ENCODE data around the gene GALR3. TPM values are rescaled to one million over a fixed set of nuclear protein-coding genes. Genes with fewer than 3 reads are reported as not detected.
A peak's percentile ranks its signal among the peaks of the same experiment; 100 is the strongest.

GALR3 gene
- total and polyA plus RNA-seq, 2 experiments from 2014 or later = 1.0 TPM; not detected in 1

DNA sequence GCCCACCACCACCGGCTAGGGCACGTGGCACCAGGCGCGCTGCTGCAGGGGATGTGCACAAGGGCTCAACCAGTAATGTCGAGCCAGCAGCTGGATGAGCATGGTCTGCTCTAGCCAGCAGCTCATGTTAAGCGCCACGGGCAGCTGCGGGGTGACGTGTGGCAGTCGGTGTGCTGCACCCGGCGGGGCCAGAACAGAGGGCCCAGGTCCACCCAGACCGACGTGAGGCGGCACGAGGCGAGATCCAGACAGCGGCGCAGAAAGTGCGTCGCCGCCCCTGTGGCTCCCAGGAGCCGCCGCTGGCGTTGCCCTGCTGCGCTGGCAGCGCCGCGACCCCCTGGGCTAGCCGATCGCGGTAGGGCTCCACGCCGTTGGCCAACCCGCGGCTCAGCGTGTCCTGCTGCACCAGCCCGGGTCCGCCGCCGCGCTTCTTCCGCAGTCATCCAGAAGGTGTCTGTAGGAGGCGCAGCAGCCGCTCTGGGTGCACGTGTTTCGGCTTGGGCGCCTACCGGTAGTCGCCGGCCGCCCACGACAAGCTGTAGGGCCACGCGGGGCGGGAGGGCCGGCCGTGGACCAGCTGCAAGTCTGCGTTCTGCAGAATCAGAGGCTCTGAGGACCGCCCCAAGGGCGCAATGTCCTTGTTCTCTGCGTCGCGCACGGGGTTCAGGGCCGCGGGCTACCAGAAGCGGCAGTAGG lies 4.6 kb upstream of the GALR3 start:
- Histone ChIP-seq H3K4me3 (peak overlapping the region; percentile 10), H3K27ac (peak overlapping the region; percentile 86), H3K4me1 (ENCODE audit: low read depth) (peaks cover 3% of the 10 kb centered on the region), H3K36me3 (peaks cover 10% of the 10 kb centered on the region), H3K27me3 (peaks cover 23% of the 10 kb centered on the region), H3K9me3 (ENCODE audit: low read depth) (no peaks in the 10 kb centered on the region)
- TF ChIP-seq, protein P1, sequence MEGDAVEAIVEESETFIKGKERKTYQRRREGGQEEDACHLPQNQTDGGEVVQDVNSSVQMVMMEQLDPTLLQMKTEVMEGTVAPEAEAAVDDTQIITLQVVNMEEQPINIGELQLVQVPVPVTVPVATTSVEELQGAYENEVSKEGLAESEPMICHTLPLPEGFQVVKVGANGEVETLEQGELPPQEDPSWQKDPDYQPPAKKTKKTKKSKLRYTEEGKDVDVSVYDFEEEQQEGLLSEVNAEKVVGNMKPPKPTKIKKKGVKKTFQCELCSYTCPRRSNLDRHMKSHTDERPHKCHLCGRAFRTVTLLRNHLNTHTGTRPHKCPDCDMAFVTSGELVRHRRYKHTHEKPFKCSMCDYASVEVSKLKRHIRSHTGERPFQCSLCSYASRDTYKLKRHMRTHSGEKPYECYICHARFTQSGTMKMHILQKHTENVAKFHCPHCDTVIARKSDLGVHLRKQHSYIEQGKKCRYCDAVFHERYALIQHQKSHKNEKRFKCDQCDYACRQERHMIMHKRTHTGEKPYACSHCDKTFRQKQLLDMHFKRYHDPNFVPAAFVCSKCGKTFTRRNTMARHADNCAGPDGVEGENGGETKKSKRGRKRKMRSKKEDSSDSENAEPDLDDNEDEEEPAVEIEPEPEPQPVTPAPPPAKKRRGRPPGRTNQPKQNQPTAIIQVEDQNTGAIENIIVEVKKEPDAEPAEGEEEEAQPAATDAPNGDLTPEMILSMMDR (IDR thresholded peaks at IDR 0.05; ENCODE audit: low read depth, low read length) = peak; percentile 42
- DNase-seq (ENCODE audit: low read depth in 1 of 2, low spot score in 1 of 2) = peak; percentile 65 to 73

DNA sequence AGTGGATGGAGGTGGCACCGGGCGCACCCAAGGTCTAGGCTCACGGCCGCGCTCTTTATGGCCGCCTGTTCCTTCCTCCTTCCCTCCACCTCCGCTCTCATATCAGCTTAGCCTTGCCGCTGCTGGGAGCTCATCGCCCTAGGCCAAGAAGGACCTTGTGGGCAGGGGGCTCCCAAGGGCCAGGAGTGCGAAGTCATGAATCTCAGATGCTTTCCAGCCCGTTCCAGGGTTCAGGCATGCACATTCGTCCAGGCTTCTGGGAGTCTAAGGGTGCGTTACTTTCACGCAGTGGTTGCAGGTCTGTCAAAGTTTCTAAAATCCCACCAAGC lies 4.1 kb upstream of the GALR3 start:
- TF ChIP-seq, protein P1 (IDR thresholded peaks at IDR 0.05; ENCODE audit: low read depth, low read length) = no peak
- Histone ChIP-seq H3K9me3 (ENCODE audit: low read depth) (no peaks in the 10 kb centered on the region), H3K4me3 (no peak overlapping the region), H3K4me1 (ENCODE audit: low read depth) (peaks cover 3% of the 10 kb centered on the region), H3K36me3 (peaks cover 10% of the 10 kb centered on the region), H3K27ac (no peak overlapping the region), H3K27me3 (peaks cover 28% of the 10 kb centered on the region)
- DNase-seq (ENCODE audit: low read depth in 1 of 2, low spot score in 1 of 2) = no peak

DNA sequence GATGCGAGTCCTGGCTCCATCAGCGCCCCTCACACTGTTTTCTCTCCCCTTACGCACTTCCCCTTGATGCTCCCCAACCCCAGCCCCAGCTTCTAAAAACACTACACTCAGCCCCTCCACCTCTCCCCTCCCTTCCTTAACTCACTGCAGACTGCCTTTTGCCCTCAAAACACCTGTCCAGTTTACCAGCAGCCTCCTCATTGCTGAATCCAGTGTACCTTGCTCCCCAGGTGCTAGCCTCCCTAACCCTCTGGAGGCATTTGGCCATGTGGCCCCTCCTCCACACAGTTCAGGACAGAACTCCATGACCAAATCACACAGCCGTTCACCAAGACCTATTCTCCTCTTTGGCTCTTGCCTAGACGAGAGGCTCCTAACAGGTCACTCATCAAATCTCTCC lies 2.8 kb upstream of the GALR3 start:
- no peak for DNase-seq (ENCODE audit: low read depth in 1 of 2, low spot score in 1 of 2)
- no peak overlapping the region for H3K4me3 ChIP-seq
- no peaks in the 10 kb centered on the region for H3K9me3 ChIP-seq (ENCODE audit: low read depth)
- no peaks in the 10 kb centered on the region for H3K36me3 ChIP-seq
- H3K4me1 ChIP-seq (ENCODE audit: low read depth) = peaks cover 3% of the 10 kb centered on the region
- H3K27ac ChIP-seq = no peak overlapping the region
- TF ChIP-seq, protein P1 (IDR thresholded peaks at IDR 0.05; ENCODE audit: low read depth, low read length) = no peak
- H3K27me3 ChIP-seq = peaks cover 41% of the 10 kb centered on the region

DNA sequence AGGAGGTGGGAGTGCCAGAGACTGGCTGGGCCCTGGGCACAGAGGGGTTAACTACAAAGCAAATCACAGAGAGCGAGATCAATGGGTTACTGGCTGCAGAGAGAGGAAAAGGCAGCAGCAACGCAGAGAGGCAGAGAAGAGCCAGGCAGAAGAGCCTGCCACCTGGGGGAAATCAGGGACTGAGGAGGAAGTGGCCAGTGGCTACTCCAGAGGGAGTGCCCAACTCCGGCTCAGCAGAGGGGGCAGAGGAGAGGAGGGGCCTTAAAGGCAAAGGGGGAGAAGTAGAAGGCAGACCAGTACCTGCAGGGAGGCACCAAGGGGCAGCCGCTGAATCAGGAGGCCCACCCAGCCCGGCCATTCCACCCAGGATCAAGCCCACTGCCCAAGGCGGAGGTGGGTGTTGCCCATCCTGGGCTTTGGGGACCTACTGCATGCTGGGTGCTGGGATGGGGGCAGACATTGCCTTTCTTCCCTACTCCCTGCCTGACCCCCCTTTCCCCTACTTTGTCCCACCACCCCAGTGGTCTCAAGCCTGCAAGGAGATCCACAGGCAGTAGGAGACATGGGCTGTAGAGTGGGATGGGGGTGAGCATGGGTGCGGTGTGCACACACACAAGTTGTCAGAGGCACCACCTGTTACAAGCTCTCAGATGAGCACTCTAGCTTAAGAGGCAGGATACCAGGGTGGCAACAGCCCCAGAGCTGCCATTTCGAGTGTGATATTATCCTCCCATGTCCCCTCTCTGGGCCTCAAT lies 926 bp upstream of the GALR3 start:
- H3K4me1 ChIP-seq (ENCODE audit: low read depth) = peaks cover 3% of the 10 kb centered on the region
- no peaks in the 10 kb centered on the region for H3K36me3 ChIP-seq
- TF ChIP-seq, protein P1 (IDR thresholded peaks at IDR 0.05; ENCODE audit: low read depth, low read length) = no peak
- peaks cover 46% of the 10 kb centered on the region for H3K27me3 ChIP-seq
- no peak overlapping the region for H3K4me3 ChIP-seq
- no peaks in the 10 kb centered on the region for H3K9me3 ChIP-seq (ENCODE audit: low read depth)
- H3K27ac ChIP-seq = no peak overlapping the region
- DNase-seq (ENCODE audit: low read depth in 1 of 2, low spot score in 1 of 2) = no peak

GRCh38 chr22:37824674-37825641 lies 1.8 kb downstream of the GALR3 start:
- Histone ChIP-seq H3K9me3 (ENCODE audit: low read depth) (no peaks in the 10 kb centered on the region), H3K36me3 (no peaks in the 10 kb centered on the region), H3K4me1 (ENCODE audit: low read depth) (no peaks in the 10 kb centered on the region), H3K4me3 (peak overlapping the region; percentile 25), H3K27ac (no peak overlapping the region), H3K27me3 (peaks cover 45% of the 10 kb centered on the region)
- DNase-seq (ENCODE audit: low read depth in 1 of 2, low spot score in 1 of 2) = peak in 1 of 2 donors; percentile 40
- TF ChIP-seq, protein P1 (IDR thresholded peaks at IDR 0.05; ENCODE audit: low read depth, low read length) = no peak

All from cardiac muscle cell (in vitro differentiated cells and primary cell).